Smooth muscle cell (in vitro differentiated cells): ENCODE data around the gene UBL3. TPM values are rescaled to one million over a fixed set of nuclear protein-coding genes. Genes with fewer than 3 reads are reported as not detected.

ENCODE experiments used
- DNase-seq: peaks from one replicate; lab custom pipeline; 2025; ENCODE audit not compliant: unreplicated experiment; lab: John Stamatoyannopoulos, UW
- H2AFZ ChIP-seq: fragments of 200-600 bp; sonication (generic); 2 replicates; pipeline ENCODE4 v1.6.0; 2016; ENCODE audit warnings: antibody characterized with exemption, low read depth, mild to moderate bottlenecking
- H3F3A ChIP-seq: fragments of 200-600 bp; sonication (generic); 2 replicates; pipeline ENCODE4 v1.6.0; 2017; ENCODE audit warnings: antibody characterized with exemption, low read depth
- H3K27ac ChIP-seq: fragments of 200-600 bp; sonication (generic); 2 replicates; pipeline ENCODE4 v1.5.1; 2016; ENCODE audit warnings: low read depth, mild to moderate bottlenecking
- H3K27me3 ChIP-seq: fragments of 200-600 bp; sonication (generic); 2 replicates; pipeline ENCODE4 v1.6.1; 2016; ENCODE audit warnings: low read depth, mild to moderate bottlenecking
- H3K36me3 ChIP-seq: fragments of 200-600 bp; sonication (generic); 2 replicates; pipeline ENCODE4 v1.5.1; 2016; ENCODE audit warnings: low read depth
- H3K4me1 ChIP-seq: fragments of 200-600 bp; sonication (generic); 2 replicates; pipeline ENCODE4 v1.5.1; 2016; ENCODE audit warnings: low read depth
- H3K4me2 ChIP-seq: fragments of 200-600 bp; sonication (generic); 2 replicates; pipeline ENCODE4 v1.6.0; 2016; ENCODE audit warnings: mild to moderate bottlenecking
- H3K4me3 ChIP-seq: fragments of 200-600 bp; sonication (generic); 2 replicates; pipeline ENCODE4 v1.5.1; 2016; ENCODE audit warnings: mild to moderate bottlenecking
- H3K79me2 ChIP-seq: fragments of 200-600 bp; sonication (generic); 2 replicates; pipeline ENCODE4 v1.6.0; 2016; ENCODE audit warnings: low read depth, mild to moderate bottlenecking
- H3K9ac ChIP-seq: fragments of 200-600 bp; sonication (generic); 2 replicates; pipeline ENCODE4 v1.6.0; 2016; ENCODE audit warnings: low read depth
- H3K9me3 ChIP-seq: fragments of 200-600 bp; sonication (generic); replicated peaks from 2 replicates; pipeline ENCODE4 v1.5.1; 2016; ENCODE audit warnings: low read depth
- H4K20me1 ChIP-seq: fragments of 200-600 bp; sonication (generic); 2 replicates; pipeline ENCODE4 v1.6.0; 2016; ENCODE audit warnings: low read depth
- WGBS: methylation state at CpG from one replicate; pipeline ENCODE4 v1.1.7; 2016; ENCODE audit warnings: low lambda C conversion rate; 5-methylcytosine and 5-hydroxymethylcytosine counted together
- polyA plus RNA-seq: library from polyadenylated mRNA; unstranded; fragments of >200 nt; fragmentation: Nextera tagmentation; extraction: Ambion mirVana; gene quantifications from 2 replicates; pipeline ENCODE4 v1.2.1, GENCODE V29; 2016
- total RNA-seq: library from RNA; depleted of rRNA; stranded (reverse); fragments of >200 nt; gene quantifications from 2 replicates; pipeline ENCODE4 v1.2.3, GENCODE V29; 2014
- TF ChIP-seq, protein P1 (sequence below): fragments of 200-600 bp; sonication (generic); IDR thresholded peaks from 2 replicates; pipeline ENCODE4 v1.5.1; 2017; ENCODE audit warnings: borderline replicate concordance, mild to moderate bottlenecking, antibody characterized with exemption; ENCODE audit not compliant: insufficient read depth, poor library complexity, severe bottlenecking

UBL3 gene
- total and polyA plus RNA-seq, 2 experiments from 2014 or later, result 25.2 to 46.6 TPM

- Histone ChIP-seq H3K36me3 (no peaks in the 10 kb centered on the region), H3K27me3 (no peaks in the 10 kb centered on the region), H3K4me1 (no peaks in the 10 kb centered on the region), H3F3A (no peaks in the 10 kb centered on the region), H3K9ac (no peak overlapping the region), H2AFZ (no peak overlapping the region), H3K27ac (no peak overlapping the region), H3K4me3 (no peak overlapping the region), H3K79me2 (no peaks in the 10 kb centered on the region), H4K20me1 (no peaks in the 10 kb centered on the region), H3K4me2 (no peak overlapping the region), H3K9me3 (no peaks in the 10 kb centered on the region)
- WGBS, result 96% methylated on average over 3 of the region's 3 CpGs
- no peak for DNase-seq
- TF ChIP-seq, protein P1, sequence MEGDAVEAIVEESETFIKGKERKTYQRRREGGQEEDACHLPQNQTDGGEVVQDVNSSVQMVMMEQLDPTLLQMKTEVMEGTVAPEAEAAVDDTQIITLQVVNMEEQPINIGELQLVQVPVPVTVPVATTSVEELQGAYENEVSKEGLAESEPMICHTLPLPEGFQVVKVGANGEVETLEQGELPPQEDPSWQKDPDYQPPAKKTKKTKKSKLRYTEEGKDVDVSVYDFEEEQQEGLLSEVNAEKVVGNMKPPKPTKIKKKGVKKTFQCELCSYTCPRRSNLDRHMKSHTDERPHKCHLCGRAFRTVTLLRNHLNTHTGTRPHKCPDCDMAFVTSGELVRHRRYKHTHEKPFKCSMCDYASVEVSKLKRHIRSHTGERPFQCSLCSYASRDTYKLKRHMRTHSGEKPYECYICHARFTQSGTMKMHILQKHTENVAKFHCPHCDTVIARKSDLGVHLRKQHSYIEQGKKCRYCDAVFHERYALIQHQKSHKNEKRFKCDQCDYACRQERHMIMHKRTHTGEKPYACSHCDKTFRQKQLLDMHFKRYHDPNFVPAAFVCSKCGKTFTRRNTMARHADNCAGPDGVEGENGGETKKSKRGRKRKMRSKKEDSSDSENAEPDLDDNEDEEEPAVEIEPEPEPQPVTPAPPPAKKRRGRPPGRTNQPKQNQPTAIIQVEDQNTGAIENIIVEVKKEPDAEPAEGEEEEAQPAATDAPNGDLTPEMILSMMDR, result no peak
Measured at GRCh38 chr13:29760544-29760943, 89.9 kb downstream of the UBL3 start.

GRCh38 chr13:29758531-29759114 lies 91.8 kb downstream of the UBL3 start:
- no peak for DNase-seq
- no peak overlapping the region for H3K4me3 ChIP-seq
- no peaks in the 10 kb centered on the region for H3K9me3 ChIP-seq

GRCh38 chr13:29756506-29756905 lies 93.9 kb downstream of the UBL3 start:
- no peaks in the 10 kb centered on the region for H3K4me1 ChIP-seq
- no peak overlapping the region for H3K27ac ChIP-seq
- H4K20me1 ChIP-seq, result no peaks in the 10 kb centered on the region
- no peaks in the 10 kb centered on the region for H3F3A ChIP-seq
- TF ChIP-seq, protein P1, result no peak
- no peak overlapping the region for H3K9ac ChIP-seq
- WGBS, result 94% methylated on average over 2 of the region's 2 CpGs
- no peak overlapping the region for H2AFZ ChIP-seq
- no peak overlapping the region for H3K4me3 ChIP-seq
- no peaks in the 10 kb centered on the region for H3K36me3 ChIP-seq
- no peaks in the 10 kb centered on the region for H3K9me3 ChIP-seq
- H3K79me2 ChIP-seq, result no peaks in the 10 kb centered on the region
- no peak for DNase-seq
- H3K27me3 ChIP-seq, result no peaks in the 10 kb centered on the region
- no peak overlapping the region for H3K4me2 ChIP-seq

More at GRCh38 chr13:29758531-29759114, 91.8 kb downstream of the UBL3 start:
- H3K36me3 ChIP-seq, result no peaks in the 10 kb centered on the region
- H2AFZ ChIP-seq, result no peak overlapping the region
- H3K4me2 ChIP-seq, result no peak overlapping the region
- H3K79me2 ChIP-seq, result no peaks in the 10 kb centered on the region
- WGBS, result 73% methylated on average over 9 of the region's 9 CpGs
- H3K9ac ChIP-seq, result no peak overlapping the region
- H3F3A ChIP-seq, result no peaks in the 10 kb centered on the region
- no peaks in the 10 kb centered on the region for H4K20me1 ChIP-seq
- no peaks in the 10 kb centered on the region for H3K4me1 ChIP-seq
- H3K27ac ChIP-seq, result peak overlapping the region; percentile 78
- no peaks in the 10 kb centered on the region for H3K27me3 ChIP-seq
- TF ChIP-seq, protein P1, result no peak

- Histone ChIP-seq H3K27me3 (no peaks in the 10 kb centered on the region), H3K79me2 (no peaks in the 10 kb centered on the region), H3K4me1 (no peaks in the 10 kb centered on the region), H2AFZ (no peak overlapping the region), H4K20me1 (no peaks in the 10 kb centered on the region), H3F3A (no peaks in the 10 kb centered on the region), H3K9me3 (no peaks in the 10 kb centered on the region), H3K4me2 (no peak overlapping the region), H3K27ac (no peak overlapping the region), H3K9ac (no peak overlapping the region), H3K36me3 (no peaks in the 10 kb centered on the region), H3K4me3 (no peak overlapping the region)
- DNase-seq, result no peak
- TF ChIP-seq, protein P1, result no peak
- WGBS, result 75% methylated on average over 4 of the region's 4 CpGs
Measured at GRCh38 chr13:29754473-29754806, 96.0 kb downstream of the UBL3 start.
